Fibroblast of villous mesenchyme (primary cell): Measurements from ENCODE around the gene CFAP69. TPM values are rescaled to one million over a fixed set of nuclear protein-coding genes. Genes with fewer than 3 reads are reported as not detected.
A peak's percentile ranks its signal among the peaks of the same experiment; 100 is the strongest.

Experiments used
- DNase-seq: peaks from one replicate; pipeline ENCODE4 v3.0.0-alpha.2; 2010; ENCODE audit warnings: low read depth
- H3K4me3 ChIP-seq: 2 replicates; pipeline ENCODE4 v1.5.1; 2011; ENCODE audit warnings: low read depth, mild to moderate bottlenecking, low read length
- CTCF ChIP-seq: IDR thresholded peaks from 2 replicates; pipeline ENCODE4 v1.5.1; 2012; ENCODE audit warnings: low read depth, mild to moderate bottlenecking, low read length; ENCODE audit not compliant: insufficient read depth
- total RNA-seq: library from RNA; depleted of rRNA; stranded (reverse); fragments of >200 nt; gene quantifications from 2 replicates; pipeline ENCODE4 v1.2.3, GENCODE V29; 2012

CFAP69 gene
- total RNA-seq, 1 donor = 2.6 TPM

GRCh38 chr7:90267263-90267858, 22.4 kb downstream of the CFAP69 start:
- DNase-seq = no peak
- H3K4me3 ChIP-seq = no peak overlapping the region
- TF ChIP-seq CTCF = no peak

GRCh38 chr7:90269163-90269562, 24.2 kb downstream of the CFAP69 start:
- no peak for TF ChIP-seq CTCF

DNA sequence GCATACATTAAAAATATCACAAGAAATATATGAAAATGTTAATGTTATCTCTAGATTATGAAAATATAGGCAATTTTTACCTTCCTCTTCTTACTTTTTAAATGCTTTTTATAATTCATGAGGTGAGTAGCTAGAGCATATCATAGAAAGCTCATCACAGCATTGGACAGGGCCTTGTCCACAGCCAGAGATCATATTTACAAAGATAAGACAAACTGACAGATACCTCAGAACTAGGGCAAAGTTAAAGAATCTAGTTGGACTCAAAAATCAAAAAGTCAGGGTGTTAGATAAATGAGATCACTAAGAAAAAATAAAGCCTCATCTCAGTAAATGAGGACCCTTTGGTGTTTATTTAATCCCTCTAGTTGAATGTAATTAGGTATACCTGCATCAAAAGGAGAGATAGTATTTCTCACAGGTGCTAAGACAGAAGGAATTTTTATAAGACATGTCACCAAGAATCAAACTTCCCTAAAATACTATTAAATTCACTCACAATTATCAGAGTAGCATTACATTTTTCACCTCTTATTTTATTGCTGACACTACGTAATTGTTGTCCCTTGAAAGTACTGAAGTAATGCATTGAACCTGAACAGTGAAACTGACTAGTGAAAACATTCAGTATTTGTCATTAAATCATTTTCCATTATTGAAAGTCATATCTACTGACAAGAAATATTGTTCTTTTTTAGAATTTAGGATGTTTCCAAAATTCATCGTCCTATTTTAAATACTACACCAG, 25.6 kb downstream of the CFAP69 start:
- no peak overlapping the region for H3K4me3 ChIP-seq
- no peak for TF ChIP-seq CTCF
- DNase-seq = no peak

More at GRCh38 chr7:90269163-90269562, 24.2 kb downstream of the CFAP69 start:
- no peak for DNase-seq
- H3K4me3 ChIP-seq = no peak overlapping the region

GRCh38 chr7:90271753-90272152, 26.8 kb downstream of the CFAP69 start:
- DNase-seq = peak; percentile 53
- no peak overlapping the region for H3K4me3 ChIP-seq
- no peak for TF ChIP-seq CTCF

GRCh38 chr7:90272242-90272641, 27.3 kb downstream of the CFAP69 start:
- no peak for TF ChIP-seq CTCF
- DNase-seq = no peak
- H3K4me3 ChIP-seq = no peak overlapping the region

- H3K4me3 ChIP-seq = no peak overlapping the region
- no peak for DNase-seq
- TF ChIP-seq CTCF = no peak
Measured at GRCh38 chr7:90274161-90274560, 29.2 kb downstream of the CFAP69 start.
